NCI-H1436 (cell line): ENCODE measurements around the gene GRM7.
A peak's percentile ranks its signal among the peaks of the same experiment; 100 is the strongest.

Source experiments
- DNase-seq: peaks from one replicate; lab custom pipeline; 2025; lab: John Stamatoyannopoulos, UW

The GRM7 gene

DNA sequence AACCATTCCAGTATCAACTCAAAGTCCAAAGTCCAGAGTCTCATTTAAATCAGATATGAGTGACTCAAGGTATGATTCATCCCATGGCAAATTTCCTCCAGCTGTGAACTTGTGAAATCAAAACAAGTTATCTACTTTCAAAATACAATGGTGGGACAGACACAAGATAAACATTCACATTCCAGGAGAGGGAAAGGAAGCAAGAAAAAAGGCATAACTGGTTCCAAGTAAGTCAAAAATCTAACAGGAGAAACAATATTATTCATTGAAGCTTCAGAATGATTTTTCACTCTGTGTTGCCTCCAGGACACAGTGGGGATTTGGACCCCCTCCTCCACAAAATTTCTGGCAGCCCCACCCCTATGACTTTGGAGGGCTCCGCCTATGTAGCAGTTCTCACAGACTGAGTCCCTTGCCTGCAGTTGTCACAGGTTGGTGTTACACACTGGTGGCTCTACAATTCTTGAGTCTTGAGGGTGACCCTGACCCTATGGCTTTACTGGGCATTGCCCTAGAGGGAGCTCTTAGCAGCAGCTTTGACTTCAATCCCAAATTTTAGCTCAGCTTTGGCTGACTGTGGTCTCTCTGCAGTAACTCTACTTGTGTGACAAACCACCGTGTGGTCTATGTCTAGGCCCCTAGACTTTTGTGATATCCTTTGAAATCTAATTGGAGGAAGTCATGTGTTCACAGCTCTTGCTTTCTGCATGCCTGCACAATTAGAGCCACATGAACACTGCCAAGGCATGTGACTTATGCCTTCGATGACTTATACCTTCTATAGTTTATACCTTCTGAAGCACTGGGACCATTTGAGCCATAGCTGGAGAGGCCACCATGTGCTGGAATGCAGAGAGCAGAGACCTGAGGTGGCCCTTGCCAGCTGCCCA is 644.2 kb downstream of the GRM7 start:
- DNase-seq = no peak

DNA sequence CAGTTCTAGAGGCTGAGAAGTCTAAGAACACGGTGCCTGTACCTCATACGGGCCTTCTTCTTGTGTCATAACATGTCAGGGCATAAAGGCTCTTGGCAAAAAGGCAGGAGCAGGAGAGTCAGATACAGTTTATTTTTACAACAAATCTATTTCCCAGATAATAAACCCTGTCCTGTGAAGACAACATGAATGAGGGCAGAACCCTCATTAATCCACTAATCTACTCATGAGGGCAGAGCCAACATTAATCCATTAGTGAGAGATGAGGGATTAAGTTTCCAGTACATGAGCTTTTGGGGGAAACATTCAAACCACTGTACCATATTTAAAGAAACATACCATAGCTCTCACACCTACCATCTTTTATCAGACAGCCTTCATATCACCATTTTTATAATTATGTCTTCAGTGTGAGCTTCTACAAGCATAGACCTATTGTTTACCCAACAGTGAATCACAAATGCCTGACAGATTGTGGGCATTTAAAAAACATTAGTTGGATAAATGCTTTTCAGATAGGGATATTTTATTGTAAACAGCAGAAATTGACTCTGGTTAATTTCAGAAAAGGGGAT is 645.8 kb downstream of the GRM7 start:
- no peak for DNase-seq

DNA sequence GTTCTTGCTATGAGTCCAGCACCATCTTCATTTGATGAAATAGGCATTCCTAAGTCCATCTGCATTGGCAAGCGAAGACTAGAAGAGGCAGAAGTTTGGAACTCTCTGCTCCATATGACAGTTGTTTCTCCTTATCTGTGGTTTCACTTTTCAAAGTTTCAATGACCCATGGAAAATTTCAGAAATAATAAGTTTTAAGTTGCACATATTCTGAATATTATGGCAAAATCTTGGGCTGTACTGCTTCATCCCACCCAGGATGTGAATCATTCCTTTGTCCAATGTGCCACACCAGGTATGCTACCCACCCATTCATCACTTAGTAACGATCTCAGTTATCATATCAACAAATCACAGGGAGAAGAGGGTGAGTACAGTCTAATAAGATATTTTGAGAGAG is 647.9 kb downstream of the GRM7 start:
- no peak for DNase-seq

DNA sequence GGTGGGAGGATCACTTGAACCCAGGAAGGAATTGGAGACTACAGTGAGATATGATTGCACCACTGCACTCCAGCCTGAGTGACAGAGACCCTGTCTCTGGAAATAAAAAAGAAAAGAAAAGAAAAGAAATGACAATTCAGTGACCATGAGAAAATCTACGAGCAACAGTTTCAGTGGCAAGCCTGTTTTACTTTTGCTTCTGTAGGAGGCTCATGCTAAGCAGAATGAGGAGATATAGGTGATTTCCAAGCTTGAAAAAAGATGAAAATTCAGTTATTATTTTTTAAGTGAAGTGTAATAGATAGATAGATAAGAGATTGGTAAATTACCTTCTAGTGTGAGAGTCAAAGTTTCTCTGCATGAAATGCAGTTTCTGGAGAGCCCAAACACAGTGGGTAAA is 651.1 kb downstream of the GRM7 start:
- no peak for DNase-seq

DNA sequence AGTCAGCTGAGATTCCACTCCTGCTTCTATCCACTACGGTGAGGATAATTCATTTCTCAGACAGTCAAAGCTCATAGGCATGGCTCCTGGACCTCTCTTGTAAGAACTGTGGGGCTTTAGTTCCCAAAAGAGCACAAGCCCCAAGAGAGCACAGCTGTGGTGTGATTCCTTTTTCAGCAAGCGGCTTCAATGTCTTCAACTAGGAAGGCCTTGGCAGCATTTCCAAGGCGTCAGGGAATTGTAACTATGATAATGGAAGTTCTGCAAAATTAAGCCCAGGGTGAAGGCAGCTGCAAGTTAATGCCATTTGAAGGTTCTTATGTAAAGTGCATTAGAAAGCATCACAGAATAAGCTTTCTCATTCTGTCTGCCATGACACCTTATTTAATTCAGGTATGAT is 657.1 kb downstream of the GRM7 start:
- DNase-seq = no peak

DNA sequence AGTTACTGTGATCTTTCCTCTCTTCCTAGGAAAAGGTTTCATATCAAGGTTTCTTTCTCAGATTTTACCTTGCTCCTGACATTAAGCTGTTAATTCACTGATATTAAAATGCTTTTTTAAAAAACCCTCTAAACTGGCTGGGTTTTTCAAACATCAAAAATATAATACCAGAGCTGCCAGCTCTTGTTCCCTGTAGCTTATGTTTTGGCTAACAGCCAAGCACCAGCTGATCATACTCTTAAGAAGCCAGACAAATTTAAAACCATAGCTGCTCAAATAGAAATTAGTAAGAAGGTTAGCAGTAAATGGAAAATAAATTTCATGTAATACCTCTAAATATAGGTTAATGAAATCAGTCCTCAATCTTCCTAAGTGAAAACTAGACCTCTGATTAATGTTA is 657.5 kb downstream of the GRM7 start:
- DNase-seq = no peak

DNA sequence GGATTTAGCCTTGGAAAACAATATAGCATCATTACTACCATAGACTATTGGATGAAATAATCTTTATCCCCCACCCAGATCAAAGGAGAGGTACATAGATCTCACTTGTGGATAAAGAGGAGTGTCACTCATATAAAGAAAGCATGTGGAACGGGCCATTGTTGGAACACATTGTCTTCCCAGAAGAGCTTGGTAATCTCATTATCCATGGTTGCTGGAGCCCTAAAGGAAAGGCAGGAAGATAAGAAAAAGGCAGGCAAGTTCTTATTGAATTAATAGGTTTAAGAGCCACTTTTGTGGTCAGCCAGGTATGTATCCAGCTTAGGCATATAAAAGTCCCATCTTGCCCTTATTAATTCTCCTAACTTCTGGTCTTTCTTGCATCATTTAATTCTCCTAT is 659.1 kb downstream of the GRM7 start:
- DNase-seq = no peak

DNA sequence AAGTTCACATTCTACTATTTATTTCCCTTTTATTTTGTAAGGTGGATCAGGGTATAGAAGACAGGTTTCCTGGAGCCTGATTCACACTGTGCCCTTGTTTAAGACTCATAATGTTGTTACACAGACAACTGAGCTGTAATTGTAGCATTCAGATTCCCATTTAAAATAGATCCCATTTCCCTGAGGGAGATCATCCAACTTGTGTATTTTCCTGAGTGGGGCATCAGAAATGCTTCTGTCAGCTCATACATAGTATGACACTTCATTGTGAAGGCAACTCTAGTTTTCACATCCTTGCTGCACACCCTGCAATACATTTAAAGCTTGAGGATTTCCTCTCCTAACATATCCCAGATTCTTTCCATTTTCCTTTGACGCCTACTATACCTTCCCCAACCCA is 659.7 kb downstream of the GRM7 start:
- no peak for DNase-seq

DNA sequence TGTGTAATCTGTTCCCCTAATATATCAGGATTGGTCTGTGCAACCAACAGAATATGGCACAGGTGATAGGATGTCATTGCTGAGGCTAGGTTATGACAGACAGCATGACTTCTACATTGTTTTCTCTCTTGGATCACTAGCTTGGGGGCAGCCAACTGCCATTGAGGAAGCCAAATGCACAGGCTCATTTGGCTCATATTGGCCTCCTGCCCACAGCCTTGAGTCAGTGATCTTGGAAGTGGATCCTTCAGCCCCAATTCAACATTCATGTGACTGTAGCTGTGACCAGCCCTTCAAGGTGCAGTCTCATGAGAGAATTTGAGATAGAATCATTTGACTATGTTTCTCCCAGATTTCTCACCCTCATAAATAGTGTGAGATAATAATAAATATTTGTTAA is 675.6 kb downstream of the GRM7 start:
- no peak for DNase-seq

DNA sequence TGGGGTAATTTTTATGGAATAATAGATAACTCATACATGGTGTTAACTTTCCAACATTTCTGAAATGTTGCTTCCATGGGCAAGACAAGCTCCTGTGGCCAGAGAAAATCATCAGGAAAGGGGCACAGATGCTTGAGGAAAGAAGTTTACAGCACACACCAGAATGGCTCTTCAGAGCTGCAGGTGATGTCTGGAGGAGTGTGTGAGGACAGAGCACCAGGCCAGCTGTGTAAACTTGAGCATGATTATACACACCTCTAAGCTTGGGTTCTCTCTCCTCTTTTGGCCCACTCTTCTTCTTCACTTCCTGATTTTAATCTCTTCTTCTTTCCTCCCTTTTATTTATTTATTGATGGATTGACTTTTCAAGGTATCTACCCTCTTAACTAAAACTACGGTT is 676.0 kb downstream of the GRM7 start:
- no peak for DNase-seq

DNA sequence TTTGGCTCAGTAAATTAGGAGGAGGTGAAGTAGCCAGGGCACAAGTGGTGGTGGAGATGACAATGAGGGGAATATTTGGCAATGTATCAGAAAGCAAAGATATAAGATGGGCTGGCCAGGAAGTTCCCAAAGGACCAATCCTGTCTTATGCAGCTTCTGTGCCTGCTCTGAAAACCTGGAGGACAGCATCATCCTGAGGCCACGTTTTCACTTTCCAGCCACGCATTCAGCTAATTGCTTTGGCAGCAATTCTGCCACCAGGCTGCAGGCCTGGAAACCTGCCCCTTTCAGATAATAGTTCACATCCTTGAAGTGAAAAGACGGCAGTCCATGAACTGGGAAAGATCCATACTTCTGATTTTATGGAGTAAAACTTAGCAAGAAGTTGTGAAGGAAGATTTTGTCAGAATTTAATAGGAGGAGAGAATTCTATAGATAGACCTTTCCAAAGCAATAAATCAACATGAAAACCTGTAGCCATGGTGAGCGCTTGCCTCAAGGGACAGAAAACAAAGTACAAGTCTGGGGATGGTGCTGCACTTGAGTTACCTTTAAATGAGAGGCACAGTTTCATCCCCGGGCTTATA is 682.5 kb downstream of the GRM7 start:
- DNase-seq = peak; percentile 4

DNA sequence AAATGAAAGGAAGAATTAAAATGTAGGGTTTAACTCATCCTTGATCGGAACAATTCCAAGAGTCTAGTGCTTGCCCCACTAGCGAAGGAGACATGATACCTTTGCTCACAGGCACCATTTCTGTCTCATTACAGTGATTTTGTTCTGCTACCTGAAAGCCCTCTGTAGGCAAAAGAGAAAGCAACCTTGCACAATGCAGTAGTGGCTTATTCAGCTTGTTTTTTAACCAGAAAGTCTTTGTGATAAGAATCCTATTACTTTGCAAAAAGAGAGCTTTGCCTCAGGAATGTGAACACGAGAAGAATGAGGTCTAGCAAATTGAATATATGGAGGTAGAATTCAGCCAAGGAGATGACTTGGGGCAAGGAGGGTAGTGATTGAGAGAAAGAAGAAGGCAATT is 684.4 kb downstream of the GRM7 start:
- DNase-seq = no peak

DNA sequence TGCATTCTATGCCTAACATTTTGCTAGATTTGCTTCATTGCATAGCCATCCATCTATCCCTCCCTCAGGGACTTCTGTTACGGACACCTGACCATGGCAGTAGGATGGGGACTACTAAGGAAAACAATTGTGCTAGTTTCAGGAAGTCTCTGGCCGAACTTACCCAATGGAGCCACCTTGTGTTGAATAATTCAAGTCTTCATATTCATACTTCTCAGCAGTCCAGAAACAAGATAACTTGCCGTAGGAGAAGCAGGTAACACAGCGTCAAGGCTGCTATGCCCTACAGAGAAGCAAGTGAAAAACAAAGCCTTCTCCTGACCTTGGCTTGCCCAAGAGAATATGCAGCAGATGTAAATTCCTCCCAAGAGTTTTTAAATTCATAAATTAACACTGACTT is 685.3 kb downstream of the GRM7 start:
- no peak for DNase-seq

DNA sequence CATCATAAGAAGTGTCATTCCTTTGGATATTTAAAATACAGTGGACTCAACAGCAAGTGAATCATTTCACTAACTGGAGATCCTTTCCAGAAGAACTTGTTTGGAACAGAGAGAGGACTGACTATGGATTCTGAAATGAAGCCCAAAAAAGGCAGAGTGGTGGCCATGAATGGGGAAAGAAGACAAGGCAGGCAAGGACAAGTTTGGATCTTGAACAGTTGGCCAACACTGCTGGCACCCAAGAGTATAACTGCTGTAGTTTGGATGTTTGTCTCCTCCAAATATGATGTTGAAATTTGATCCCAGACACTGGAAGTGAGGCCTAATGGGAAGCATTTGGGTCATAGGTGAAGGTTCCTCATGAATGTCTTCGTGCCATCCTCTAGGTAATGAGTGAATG is 686.9 kb downstream of the GRM7 start:
- DNase-seq = no peak

DNA sequence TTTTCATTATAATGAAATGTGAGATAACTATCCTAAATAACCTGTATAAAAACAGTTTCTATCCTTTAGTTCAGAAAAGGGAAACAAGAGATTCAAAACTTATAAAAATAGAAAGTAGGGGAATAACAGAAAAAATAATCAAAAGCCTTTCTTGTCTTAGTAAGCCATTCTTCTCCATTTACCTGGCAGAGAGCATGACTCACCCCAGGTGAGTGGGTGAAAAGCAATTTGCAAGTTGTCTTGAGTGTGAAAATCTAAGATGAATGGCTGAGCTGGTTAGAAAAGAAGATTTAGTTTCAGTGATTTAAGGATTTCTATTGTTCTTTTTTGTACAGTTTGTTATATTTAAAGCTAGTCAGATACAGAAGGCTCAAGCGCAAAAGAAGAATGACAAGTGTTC is 702.0 kb downstream of the GRM7 start:
- no peak for DNase-seq

DNA sequence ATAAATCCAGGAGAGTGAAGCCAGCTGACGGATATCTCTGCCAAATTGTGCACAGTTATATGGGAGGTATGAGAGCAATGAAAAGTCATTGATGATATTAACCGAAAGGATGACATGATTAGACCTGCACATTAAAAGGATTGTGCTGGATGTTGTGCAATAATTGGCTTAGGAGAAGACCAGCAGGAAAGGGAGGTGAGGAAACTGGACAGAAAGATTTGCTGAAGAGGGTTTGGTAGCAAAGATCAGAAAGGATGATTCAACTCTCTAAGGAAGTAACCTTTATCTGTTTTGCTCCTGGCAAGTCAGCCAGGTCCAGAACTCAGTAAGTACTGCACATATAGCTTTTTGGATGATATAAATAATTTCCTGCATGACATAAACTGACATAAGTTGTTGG is 704.7 kb downstream of the GRM7 start:
- DNase-seq = no peak

DNA sequence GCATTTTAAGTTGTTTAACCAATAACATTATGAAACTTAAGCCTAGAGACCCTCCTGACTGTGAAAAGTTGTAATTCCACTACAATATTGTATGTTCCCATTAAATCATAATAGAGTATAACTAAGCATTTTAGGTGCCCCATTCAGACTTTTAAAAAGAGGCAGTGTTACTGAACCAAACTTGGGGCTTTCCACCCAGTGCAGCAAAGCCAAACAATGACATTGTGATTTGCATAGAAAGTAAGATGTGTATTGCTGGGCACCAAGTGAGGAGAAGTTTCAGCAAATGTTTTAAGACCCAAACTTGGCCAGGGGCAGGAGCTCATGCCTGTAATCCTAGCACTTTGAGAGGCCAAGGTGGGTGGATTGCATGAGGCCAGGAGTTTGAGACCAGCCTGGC is 706.2 kb downstream of the GRM7 start:
- DNase-seq = no peak

DNA sequence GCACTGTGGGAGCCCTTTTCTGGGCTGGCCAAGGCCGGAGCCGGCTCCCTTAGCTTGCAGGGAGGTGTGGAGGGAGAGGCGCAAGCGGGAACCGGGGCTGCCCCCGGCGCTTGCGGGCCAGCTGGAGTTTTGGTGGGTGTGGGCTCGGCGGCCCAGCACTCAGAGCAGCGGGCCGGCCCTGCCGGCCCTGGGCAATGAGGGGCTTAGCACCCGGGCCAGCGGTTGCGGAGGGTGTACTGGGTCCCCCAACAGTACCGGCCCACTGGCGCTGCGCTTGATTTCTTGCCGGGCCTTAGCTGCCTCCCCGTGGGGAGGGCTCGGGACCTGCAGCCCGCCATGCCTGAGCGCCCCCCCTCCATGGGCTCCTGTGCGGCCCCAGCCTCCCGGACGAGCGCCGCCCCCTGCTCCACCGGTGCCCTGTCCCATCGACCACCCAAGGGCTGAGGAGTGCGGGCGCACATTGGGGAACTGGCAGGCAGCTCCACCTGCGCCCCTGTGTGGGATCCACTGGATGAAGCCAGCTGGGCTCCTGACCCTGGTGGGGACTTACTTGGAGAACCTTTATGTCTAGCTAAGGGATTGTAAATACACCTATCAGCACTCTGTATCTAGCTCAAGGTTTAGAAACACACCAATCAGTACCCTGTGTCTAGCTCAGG is 707.7 kb downstream of the GRM7 start:
- DNase-seq = no peak

DNA sequence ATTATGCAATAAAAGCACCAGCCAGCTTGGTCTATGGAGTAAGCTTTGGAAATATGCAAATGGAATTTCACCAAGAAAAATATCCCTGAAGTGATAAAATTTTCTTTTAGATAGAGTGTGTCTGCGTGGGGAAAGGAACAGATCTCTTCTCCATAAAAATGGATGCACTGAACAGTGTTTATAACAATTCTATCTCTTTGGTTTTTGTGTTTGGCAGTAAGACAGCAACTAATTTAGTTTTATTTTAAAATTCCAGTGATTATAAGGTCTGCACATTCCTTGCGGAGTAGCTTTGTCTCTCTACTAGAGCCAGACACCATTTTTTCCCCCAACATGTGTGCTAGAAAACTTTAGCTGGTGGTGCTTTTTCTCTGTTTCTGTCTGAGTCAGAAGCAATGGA is 712.4 kb downstream of the GRM7 start:
- no peak for DNase-seq

DNA sequence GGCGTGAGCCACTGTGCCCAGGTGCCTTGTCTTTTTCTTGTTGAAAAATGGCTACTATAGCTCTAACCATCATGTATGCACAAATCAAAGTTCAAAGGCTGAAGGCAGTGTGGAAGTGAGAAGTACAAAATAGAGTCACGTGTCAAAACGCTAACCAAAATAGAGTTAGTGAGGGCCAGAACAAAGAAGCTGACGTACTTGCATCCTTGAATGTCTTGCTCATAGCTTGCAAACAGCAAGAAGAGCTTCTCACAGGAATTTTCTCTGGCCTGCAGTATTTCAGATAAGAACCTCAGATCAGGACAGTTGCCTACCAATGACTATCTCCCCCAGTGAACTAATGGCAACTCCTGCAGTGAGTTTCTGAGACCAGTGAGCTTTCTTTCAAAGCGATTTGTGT is 713.5 kb downstream of the GRM7 start:
- DNase-seq = no peak

DNA sequence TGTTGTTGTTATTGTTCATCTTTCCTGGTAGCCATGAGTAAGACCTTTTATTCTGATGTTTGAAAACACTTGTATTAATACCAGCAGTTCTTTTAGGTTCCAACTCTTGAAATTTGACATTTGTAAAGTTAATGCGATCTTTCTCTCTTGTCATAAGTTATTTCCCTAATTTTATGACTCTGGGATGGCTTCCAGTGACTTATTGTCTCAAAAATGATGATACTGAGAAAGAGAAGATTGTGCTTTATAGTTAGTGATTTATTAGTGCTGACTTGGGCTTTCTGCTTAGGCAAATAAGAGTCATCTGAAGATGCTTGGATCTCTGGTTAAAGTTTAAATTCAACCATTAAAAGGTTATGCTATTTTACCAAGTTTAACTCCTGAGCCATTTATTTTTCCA is 715.2 kb downstream of the GRM7 start:
- no peak for DNase-seq

DNA sequence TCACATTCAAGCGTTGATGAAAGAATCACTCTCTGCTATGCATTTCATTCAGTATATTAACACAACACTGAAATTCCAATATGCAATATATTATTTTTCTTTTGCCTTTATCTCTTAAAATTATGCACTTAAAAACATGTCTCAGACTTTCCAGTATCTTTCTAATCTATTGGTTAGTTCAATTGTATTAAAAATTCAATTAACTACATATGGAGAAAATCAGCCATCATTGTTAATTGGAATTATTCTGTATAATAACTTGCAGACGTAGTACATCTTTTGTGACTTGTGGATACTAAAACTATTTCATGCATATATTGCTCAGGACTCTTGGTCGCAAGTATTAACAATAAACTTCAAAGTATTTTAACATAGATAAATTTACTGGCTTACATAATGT is 715.6 kb downstream of the GRM7 start:
- DNase-seq = no peak

DNA sequence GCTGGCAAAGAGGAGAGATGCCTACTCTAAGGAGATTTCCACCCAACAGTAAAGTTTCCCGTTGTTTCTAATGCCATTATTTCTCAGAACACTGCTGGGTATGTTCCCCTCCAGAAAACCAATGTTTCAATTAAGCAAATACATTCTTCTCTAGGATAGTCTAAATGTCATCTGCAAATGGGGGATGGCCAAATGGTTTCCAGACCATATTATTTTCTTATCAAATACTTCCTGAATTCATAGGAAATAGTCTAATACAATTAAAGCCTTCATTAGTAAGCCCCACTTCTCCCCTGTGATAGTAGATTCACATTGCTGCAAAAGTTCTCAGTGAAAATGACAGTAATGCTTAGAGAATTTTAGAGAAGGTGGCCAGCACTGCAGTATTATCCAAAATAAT is 716.6 kb downstream of the GRM7 start:
- DNase-seq = no peak
